KMS-11 (cell line): Measurements from ENCODE around the gene TBCB.

Source experiments
- H2AFZ ChIP-seq: fragments of 200-600 bp; sonication (generic); 2 replicates; pipeline ENCODE4 v1.6.1; 2016; ENCODE audit warnings: antibody characterized with exemption, mixed run types, low read depth
- H3K27ac ChIP-seq: fragments of 200-600 bp; sonication (generic); 2 replicates; pipeline ENCODE4 v1.6.1; 2016; ENCODE audit warnings: mild to moderate bottlenecking, mixed run types
- H3K27me3 ChIP-seq: fragments of 200-600 bp; sonication (generic); 2 replicates; pipeline ENCODE4 v1.6.1; 2017; ENCODE audit warnings: mild to moderate bottlenecking, low read depth, mixed run types, moderate library complexity; ENCODE audit not compliant: insufficient read depth
- H3K36me3 ChIP-seq: fragments of 200-600 bp; sonication (generic); 2 replicates; pipeline ENCODE4 v1.6.1; 2017; ENCODE audit warnings: mild to moderate bottlenecking, mixed run types; ENCODE audit not compliant: insufficient read depth
- H3K4me1 ChIP-seq: fragments of 200-600 bp; sonication (generic); 2 replicates; pipeline ENCODE4 v1.6.1; 2016; ENCODE audit warnings: mild to moderate bottlenecking, low read depth, mixed run types; ENCODE audit not compliant: poor library complexity, severe bottlenecking
- H3K4me2 ChIP-seq: fragments of 200-600 bp; sonication (generic); 2 replicates; pipeline ENCODE4 v1.7.0; 2016; ENCODE audit warnings: mild to moderate bottlenecking, mixed run types
- H3K4me3 ChIP-seq: fragments of 200-600 bp; sonication (generic); IDR thresholded peaks from 2 replicates; pipeline ENCODE4 v1.6.1; 2017; ENCODE audit warnings: low read depth, low read length, mixed read lengths; ENCODE audit not compliant: insufficient read depth
- H3K79me2 ChIP-seq: fragments of 200-600 bp; sonication (generic); 2 replicates; pipeline ENCODE4 v1.6.1; 2016; ENCODE audit warnings: low read depth, mixed run types; ENCODE audit not compliant: insufficient read depth
- H3K9ac ChIP-seq: fragments of 200-600 bp; sonication (generic); 2 replicates; pipeline ENCODE4 v1.6.1; 2016; ENCODE audit warnings: mild to moderate bottlenecking, mixed run types
- H4K20me1 ChIP-seq: fragments of 200-600 bp; sonication (generic); 2 replicates; pipeline ENCODE4 v1.6.1; 2016; ENCODE audit warnings: mild to moderate bottlenecking, mixed run types; ENCODE audit not compliant: insufficient read depth
- CTCF ChIP-seq: fragments of 200-600 bp; sonication (generic); conservative IDR thresholded peaks from 2 replicates; pipeline ENCODE4 v1.6.1; 2017; ENCODE audit warnings: low read depth, mild to moderate bottlenecking, antibody characterized with exemption, low read length, moderate library complexity, mixed read lengths

The TBCB gene

GRCh38 chr19:36120092-36120983, 5.1 kb downstream of the TBCB start:
- Histone ChIP-seq H2AFZ (no peak overlapping the region), H3K9ac (no peak overlapping the region), H3K79me2 (no peaks in the 10 kb centered on the region), H3K4me2 (no peak overlapping the region), H3K4me1 (peaks cover 12% of the 10 kb centered on the region), H3K27me3 (no peaks in the 10 kb centered on the region), H4K20me1 (no peaks in the 10 kb centered on the region), H3K27ac (no peak overlapping the region), H3K4me3 (no peak overlapping the region), H3K36me3 (peaks cover 3% of the 10 kb centered on the region; the same call in 1 of the 2 replicates)
- TF ChIP-seq CTCF, result no peak

- no peaks in the 10 kb centered on the region for H3K27me3 ChIP-seq
- H3K4me3 ChIP-seq, result no peak overlapping the region
- peaks cover 11% of the 10 kb centered on the region for H3K4me1 ChIP-seq
- no peak overlapping the region for H2AFZ ChIP-seq
- TF ChIP-seq CTCF, result no peak
- H3K9ac ChIP-seq, result no peak overlapping the region
- no peaks in the 10 kb centered on the region for H3K79me2 ChIP-seq
- no peak overlapping the region for H3K27ac ChIP-seq
- no peak overlapping the region for H3K4me2 ChIP-seq
- H4K20me1 ChIP-seq, result no peaks in the 10 kb centered on the region
- peaks cover 3% of the 10 kb centered on the region; the same call in 1 of the 2 replicates for H3K36me3 ChIP-seq
These were observed 5.7 kb downstream of the TBCB start for GRCh38 chr19:36120984-36121358.

GRCh38 chr19:36121486-36122124, 6.3 kb downstream of the TBCB start:
- no peaks in the 10 kb centered on the region for H3K27me3 ChIP-seq
- no peak overlapping the region for H3K4me2 ChIP-seq
- H4K20me1 ChIP-seq, result no peaks in the 10 kb centered on the region
- no peak overlapping the region for H3K9ac ChIP-seq
- H3K36me3 ChIP-seq, result peaks cover 3% of the 10 kb centered on the region; the same call in 1 of the 2 replicates
- TF ChIP-seq CTCF, result no peak
- H3K4me3 ChIP-seq, result no peak overlapping the region
- H2AFZ ChIP-seq, result no peak overlapping the region
- no peak overlapping the region for H3K27ac ChIP-seq
- no peaks in the 10 kb centered on the region for H3K79me2 ChIP-seq
- peaks cover 5% of the 10 kb centered on the region for H3K4me1 ChIP-seq

GRCh38 chr19:36125557-36125956, 10.3 kb downstream of the TBCB start:
- H2AFZ ChIP-seq, result no peak overlapping the region
- no peaks in the 10 kb centered on the region for H4K20me1 ChIP-seq
- no peak overlapping the region for H3K27ac ChIP-seq
- no peaks in the 10 kb centered on the region; the same call in 1 of the 2 replicates for H3K36me3 ChIP-seq
- H3K9ac ChIP-seq, result no peak overlapping the region
- peaks cover 6% of the 10 kb centered on the region for H3K4me1 ChIP-seq
- H3K4me2 ChIP-seq, result no peak overlapping the region
- no peak overlapping the region for H3K4me3 ChIP-seq
- H3K27me3 ChIP-seq, result no peaks in the 10 kb centered on the region
- no peak for TF ChIP-seq CTCF
- H3K79me2 ChIP-seq, result no peaks in the 10 kb centered on the region
